Right renal cortex interstitium (tissue), 3 donors: ENCODE data around the gene FST. TPM values are rescaled to one million over a fixed set of nuclear protein-coding genes. Genes with fewer than 3 reads are reported as not detected.

ENCODE experiments used
- DNase-seq, 3 donors: peaks; one replicate each; pipeline ENCODE4 v3.0.0-alpha.2; 2013; ENCODE audit warnings: low read depth in 3 of 3, low spot score in 2 of 3
- polyA plus RNA-seq, 3 donors: library from polyadenylated mRNA; unstranded; fragments of 120-200 nt; gene quantifications; one replicate each; pipeline ENCODE4 v1.2.1, GENCODE V29; 2013; ENCODE audit not compliant: insufficient read length in 3 of 3

The FST gene, protein sequence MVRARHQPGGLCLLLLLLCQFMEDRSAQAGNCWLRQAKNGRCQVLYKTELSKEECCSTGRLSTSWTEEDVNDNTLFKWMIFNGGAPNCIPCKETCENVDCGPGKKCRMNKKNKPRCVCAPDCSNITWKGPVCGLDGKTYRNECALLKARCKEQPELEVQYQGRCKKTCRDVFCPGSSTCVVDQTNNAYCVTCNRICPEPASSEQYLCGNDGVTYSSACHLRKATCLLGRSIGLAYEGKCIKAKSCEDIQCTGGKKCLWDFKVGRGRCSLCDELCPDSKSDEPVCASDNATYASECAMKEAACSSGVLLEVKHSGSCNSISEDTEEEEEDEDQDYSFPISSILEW
- 10 to 100 TPM; 17.7 to 26.6 (median 25.8) TPM for polyA plus RNA-seq

DNA sequence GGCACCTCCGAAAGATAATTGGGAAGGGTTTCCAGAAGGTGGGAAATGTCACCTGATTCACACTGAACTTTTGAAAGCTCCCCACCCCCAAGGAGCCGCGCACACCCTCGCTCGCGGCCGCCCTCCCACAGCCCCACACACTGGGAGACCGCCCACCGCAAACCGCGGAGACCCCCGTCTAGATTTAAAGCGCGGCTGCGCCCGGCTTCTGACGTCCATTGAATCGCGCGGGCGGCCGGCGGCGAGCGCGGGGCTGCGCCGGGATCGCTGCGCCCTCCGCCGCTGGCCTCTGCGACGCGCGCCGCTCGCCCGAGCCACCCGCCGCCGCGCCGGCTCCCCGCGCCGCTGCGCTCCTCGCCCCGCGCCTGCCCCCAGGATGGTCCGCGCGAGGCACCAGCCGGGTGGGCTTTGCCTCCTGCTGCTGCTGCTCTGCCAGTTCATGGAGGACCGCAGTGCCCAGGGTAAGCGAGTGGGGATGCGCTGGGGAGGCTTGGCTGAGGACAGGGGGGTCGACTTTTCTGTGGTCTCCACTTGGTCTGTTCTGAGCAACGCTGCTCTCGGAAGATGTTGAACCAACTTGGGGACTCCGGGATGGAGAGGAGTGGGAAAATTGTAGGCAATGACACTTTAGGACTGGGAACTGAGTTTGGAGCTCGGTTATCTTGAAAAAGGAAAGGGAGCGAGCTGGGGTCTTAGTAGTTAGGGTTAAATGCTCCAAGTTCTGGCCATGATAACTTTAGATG lies at the start of gene FST:
TSS of gene FST (plus strand) at position 214 of the 743 bp plus-strand sequence. CDS start at position 377, 163 bp downstream.
- DNase-seq, result peak; percentile 24 to 29 (median 27)

DNA sequence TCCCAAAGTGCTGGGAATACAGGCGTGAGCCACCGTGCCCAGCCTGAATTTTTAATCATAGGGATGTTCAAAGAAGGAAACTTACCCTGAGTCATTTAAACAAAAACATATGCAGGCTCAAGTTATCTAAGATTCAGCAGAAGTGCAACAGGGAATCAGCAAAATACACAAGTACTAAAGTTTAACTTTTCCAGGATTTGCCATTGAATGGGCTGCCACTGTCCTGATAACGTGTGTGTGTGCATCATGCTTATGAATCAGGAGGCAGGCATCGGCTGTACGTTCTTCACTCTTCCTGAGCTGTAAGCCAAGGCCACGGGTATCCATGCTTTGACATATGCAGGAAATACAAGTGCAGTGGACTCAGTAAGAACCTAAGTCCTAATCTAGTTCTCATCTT lies 48.8 kb upstream of the FST start:
- no peak for DNase-seq

DNA sequence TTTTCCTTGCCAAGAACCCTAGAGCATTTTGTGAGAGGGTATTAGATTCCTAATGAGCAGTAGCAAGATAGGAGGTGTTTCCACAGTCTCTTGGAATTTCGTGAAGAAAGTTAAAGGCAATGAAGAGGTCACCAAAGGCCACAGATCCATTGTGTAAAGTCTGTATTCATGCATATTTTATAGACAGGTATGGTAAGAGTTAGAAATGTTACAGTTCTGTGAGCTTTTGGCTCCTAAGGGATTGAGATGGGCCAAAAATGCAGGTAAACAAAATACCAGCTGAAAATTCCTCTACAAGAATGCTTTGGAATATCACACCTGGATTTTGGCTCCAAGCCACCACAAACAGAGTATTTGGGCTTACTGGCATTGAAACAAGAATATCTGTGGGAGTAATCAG lies 47.4 kb upstream of the FST start:
- no peak for DNase-seq

DNA sequence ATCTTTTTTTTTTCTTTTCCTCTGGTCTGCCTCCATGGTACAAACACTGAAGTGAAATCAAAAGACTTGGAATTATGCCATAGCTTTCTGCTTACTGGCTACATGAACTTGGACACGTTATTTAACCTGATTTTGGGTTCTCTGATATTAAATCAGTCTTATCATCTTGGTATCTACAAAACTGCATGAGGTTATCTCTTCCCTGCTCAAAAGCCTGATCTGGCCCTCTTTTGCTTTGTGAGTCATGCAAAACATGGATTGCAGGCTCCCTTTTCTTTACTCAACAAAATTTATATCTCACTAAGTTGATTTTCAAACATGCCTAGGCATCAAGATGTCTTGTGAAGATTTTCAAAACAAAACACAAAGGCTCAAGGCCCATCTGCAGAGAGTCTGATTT lies 45.9 kb upstream of the FST start:
- no peak for DNase-seq

DNA sequence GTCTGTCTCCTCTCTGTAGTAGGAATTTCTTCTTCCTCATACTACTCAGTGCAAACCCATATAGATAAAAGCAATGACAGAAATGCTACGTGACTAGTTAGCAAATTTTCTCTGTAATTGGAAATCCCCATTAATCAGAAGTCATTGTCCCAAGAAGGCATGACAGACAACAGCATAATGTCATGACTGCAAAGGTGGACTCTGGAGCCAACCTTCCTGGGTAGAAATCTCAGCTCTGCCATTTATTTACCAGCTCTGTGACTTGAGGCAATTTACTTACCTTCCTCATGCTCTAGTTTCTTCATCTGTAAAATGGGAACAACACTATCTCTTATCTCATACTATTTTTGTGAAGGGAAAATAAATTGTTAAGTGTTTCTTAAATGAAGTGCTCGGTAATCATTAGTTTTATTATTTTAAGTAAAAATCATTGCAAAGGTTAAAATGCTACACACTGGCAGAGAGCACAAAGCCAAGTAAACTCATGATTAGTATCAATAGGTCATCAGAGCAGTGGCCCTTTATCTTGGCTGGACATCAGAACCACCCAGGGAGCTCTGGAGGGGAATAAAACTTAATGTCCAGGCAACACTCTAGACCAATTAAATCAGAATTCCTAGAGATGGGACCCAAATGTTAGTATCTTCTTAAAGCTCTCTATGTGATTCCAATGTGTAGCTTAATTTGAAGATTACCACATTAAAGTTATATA lies 43.8 kb upstream of the FST start:
- DNase-seq, result no peak

DNA sequence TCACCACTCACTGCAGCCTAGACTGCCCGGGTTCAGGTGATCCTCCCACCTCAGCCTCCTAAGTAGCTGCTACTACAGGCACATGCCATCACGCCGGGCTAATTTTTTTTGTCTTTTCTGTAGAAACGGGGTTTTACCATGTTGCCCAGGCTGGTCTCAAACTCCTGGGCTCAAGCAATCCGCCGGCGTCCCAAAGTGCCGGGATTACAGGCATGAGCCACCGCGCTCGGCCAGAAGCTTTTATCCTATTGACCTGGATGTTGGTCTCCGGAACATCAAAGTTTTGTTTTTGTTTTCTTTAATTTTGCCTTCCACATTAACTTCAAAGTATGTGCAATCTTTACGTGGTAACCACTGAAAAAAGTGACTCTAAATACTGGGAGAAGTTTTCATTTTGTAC lies 42.4 kb upstream of the FST start:
- DNase-seq, result no peak

DNA sequence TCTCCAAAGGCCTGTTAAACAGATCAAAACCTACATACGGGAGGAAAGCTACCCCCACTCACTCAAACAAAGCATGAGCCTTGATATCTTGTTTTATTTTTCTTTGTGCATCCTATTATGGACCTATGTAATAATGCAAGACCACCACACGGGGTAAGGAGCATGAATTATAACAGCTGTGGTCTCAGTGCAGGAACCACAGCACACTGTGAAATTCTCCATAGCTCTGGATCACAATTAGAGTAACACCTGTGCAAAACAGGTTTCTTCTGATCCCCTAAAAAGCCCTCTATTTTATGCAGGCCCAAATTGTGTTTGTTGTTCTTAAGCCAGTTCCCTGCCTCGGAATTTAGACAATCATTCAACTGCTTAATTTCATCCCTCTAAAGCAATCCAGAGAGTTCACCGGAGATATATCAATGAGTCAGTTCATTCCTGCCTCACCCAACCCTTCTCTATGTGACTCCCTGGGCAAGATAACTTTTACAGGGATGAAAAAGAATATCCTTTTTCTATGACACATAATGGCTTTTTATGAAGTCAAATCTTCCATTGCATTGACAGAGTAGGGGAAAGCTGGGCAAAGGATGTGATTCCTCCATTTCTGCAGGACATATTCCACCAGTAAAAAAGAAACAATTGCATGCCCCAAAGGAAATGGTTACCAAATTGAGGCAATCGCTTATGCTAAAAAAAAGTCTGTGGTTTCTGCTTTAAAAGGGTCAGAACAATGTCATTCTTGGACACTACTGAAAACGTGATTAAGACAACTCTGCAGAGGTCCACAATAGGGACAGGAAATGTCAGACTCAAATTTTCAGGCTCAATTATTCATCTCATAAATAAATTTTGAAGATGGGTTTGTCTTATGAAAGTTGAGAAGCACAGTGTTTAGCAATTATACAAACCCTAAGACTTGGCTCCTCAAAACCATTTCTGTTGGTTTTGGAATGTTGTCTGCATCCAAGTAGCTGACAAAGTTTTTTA lies 41.6 kb upstream of the FST start:
- no peak for DNase-seq

DNA sequence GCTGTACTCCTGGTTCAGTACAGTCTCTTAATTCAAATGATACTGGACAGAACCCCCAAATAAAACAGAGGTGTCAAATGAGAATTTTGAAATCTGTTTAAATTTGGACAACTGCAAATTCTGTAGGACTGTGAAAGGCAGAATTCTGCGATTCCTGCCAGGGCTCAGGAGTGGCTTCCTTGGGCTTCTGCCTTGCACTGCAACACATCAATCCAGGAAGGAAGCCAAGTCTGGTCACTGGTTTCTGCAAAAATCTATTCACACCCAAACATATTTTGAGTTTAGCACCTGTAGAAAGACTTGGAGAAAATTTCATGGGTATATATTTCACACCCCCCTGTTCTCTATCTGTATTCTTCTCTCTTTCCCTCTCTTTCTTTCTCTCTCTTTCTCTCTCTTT lies 37.5 kb upstream of the FST start:
- DNase-seq, result no peak

DNA sequence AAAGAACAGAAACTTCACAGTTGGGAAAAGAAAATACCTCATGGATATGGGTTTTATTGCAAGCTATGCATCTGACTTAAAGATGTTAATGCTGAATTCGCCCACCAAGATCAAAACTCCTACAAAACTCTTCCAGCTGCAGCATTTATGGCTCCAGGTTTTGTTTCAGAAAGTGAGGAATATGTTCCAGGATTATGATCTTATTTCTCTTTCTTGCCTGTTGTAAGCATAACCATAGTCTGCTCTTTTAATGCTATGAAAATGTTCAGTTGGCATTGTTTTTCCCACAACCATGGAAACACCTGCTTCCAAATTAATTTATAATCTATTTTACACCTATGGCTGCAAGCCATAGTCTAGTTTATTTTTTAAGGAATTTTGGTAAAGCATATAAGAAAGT lies 34.9 kb upstream of the FST start:
- DNase-seq, result no peak

DNA sequence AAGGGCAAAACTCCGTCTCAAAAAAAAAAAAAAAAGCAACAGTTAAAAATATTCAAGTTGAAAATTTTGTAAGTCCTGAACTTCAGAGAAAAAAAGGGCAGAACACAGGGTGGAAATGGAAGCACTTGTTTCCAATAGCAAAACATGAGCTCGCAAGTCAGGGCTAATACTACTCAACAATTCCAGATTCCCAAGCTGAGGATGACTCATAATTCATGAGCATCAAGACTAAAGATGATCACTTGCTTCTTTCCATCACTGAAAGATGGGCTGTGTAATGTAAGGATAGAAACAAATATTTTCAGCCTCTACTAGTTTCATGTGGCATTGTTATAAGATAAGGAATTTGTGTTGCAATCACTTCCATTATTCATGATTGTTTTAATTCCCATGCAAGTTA lies 33.5 kb upstream of the FST start:
- DNase-seq, result no peak

DNA sequence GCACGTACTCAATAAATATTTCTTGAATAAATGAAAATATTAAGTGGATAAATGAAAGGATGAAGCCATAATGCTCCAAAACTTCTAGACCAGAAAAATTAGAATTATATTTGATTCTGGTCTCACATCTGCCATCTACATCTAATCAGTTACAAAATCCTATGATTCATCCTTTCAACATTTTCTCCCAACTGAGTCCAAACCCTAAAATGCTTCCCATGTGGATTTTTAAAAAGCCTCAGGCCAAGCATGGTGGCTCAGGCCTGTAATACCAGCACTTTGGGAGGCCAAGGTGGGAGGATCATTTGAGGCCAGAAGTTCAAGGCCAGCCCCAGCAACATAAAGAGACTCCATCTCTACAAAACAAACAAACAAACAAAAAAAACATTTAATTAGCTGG lies 31.6 kb upstream of the FST start:
- no peak for DNase-seq

DNA sequence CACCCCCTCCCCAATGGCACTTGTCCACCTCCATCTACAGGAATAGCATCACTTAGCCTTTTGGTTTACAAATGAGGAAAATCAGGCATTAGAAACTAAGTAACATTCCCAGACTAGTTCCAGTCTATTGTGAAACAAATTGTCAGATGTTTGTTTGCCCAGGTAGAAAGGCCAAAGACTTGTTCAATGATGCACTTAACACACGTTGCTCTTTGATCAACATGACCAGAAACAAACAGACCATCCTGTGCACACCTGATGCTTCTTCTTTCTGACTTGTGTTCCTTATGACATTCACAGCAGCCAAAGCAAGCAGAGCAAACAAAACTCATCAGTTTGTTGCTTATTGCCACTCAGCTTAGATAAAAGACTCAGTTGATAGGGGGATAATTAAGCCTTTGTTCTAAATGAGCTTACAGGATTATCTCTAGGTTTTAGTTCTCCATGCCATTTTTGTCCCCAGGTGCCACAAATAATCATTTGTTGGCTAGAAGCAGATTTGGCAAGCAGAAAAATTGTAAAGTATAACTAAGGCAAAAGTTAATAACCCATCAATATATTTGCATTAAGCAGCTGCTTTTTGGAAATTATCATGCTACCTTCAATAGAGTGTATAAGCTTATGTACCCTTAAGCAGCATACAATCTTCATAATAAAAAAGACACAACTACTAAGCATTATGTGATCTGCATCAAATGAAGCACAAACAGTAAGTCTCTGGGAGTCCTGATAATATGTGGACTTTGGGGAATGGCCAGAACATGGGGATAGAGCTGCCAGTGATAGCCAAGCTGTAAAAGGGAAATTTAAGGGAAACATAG lies 26.3 kb upstream of the FST start:
- no peak for DNase-seq

DNA sequence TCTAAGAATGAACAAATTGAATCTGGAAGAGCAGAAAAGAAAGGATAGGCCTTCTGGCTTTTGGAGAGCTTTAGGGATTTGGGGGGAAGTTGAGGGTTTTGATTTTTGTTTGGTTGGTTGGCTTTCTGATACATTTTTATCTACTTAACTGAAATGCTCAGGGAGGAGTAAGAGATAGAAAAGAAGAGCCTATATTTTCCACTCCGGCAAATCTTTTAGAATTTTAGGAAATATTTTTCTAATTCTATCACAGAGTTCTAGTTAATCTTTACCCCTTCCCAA lies 25.8 kb upstream of the FST start:
- DNase-seq, result no peak

DNA sequence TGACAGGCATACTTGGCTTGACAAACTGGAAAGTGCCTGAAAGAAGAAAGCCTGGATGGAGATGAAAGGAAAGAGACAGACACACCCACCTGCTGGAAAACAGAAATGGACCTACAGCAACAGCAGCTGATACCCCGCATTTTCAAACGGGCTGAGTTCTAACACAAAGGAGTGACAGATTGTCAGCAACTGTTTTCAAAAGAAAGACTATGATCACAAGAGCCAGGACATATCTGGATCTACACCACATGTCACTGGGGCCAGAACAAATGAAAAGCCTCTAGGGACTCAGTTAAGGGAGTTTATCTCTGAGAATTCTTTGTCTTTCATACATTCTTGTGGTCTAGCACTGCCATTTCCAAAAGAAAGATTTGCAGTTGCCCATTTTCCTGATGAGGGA lies 24.1 kb upstream of the FST start:
- no peak for DNase-seq

DNA sequence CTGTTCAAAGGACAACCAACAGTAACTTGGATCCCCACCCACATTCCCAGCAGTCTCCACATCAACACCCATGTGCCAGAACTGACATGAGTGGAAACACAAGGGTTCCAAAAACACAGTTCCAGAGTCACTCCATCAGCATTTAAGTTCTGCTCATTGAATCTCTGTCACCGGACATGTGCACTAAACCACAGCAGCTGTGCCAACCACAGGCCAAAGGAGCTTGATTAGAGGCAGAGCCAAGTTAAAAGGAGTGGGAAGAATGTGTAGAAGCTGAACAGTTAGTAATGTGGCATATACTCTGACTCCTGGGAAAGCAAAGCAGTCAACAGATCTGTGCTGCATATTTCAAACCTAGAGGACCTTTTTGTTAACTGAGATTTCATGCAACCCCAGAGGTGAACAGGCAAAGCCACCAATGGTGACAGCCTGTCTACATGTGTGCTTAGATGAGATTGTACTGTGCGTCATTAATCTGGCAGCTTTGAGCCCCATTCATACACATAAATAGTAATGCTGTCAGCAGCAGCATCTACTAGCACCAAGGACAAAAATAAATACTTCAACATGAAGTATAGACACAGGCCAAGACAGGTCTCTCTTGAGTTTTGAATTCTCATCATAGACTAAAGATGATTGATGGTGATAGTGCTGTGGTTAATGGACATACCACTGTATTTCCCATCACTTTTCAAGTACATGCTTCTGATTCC lies 16.4 kb upstream of the FST start:
- DNase-seq, result no peak

DNA sequence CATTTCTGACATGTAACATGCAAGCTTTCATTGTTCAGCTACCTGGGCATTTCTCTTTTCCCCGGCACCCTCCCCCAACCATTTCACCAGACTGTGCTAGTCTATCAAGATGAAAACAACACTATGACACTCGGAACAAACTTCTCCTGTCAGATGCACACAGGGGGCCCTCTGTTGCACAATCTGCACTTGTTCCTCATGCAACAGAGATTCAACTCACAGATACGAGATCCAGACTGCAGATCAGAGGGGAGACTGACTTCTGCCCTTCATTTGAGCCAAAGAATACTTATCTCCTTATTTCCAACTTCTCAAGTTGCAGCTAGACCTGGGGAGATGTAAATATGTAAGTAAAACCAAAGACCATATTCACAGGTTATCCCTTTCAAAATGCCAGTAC lies 15.7 kb upstream of the FST start:
- DNase-seq, result no peak

DNA sequence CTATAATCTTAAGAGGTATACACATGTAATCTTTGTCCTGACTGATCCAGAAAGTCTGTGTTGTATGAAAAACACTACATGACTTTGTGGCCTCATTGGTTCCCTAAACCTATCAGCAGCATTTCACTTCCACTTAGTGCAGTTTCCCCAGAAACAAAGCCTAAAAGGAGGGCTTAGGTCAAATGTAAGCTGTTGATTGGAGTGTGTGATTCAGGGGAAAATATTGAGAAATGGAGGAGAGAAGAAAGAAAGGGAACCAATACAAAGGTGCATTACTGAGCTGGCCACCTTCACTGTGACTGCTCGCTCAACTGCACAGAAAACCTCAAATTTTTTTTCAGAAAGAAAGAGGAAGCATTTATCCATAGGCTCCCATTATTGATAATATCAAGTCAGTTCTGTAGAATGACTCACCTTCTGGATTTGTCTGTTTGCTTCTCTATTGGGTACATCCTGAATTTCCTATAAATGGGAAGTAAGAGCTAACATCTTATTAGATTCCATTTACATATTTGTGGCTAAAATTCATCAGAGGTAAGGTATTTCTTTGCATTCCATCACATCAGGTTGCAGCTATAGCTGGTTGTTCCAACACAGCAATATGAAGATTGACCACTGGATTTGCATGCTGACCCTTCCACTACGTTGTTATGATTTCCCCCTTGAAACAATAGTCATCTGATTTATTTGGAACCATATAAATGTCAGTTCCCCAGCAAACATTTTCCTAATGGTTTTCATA lies 10.3 kb upstream of the FST start:
- no peak for DNase-seq

DNA sequence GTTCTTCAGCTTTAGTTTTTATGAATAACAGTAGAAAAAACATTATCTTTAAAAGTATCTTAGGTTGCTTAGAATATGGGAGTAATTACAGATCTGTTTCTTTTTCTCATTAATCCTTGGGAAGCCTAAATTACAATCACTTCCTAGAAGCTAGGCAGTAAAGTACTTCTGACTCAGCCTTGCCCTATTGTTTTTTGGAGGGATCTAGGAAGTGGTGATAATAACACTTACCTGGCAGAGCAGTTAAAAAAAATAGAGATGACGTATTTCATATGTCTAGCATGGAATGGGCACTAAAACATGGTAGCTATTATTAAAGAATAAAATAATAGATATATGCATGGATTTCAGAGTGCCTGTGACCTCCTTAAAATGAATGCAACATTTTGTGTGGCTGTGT lies 8.2 kb upstream of the FST start:
- no peak for DNase-seq
